Mesothelial cell of epicardium (in vitro differentiated cells): Measurements from ENCODE around the gene ADGRG3. TPM values are rescaled to one million over a fixed set of nuclear protein-coding genes. Genes with fewer than 3 reads are reported as not detected.
"Not testable (repeated sequence)": the region's sequence is repeated elsewhere in the genome, so short reads cannot be mapped to it uniquely, and the experiment has no call there.

Experiments used
- DNase-seq, 2 experiments: peaks; one replicate each; pipeline ENCODE4 v3.0.0; 2021; ENCODE audit warnings: low spot score in 2 of 2; ENCODE audit not compliant: unreplicated experiment in 2 of 2
- H3K27ac Mint-ChIP-seq: 2 replicates; pipeline ENCODE4 v1.8.0; 2021; ENCODE audit warnings: mixed read lengths
- H3K27me3 Mint-ChIP-seq: 2 replicates; pipeline ENCODE4 v1.8.0; 2021; ENCODE audit warnings: low read depth, mixed read lengths
- H3K36me3 Mint-ChIP-seq: 2 replicates; pipeline ENCODE4 v1.8.0; 2021; ENCODE audit warnings: mixed read lengths
- H3K4me1 Mint-ChIP-seq: 2 replicates; pipeline ENCODE4 v1.8.0; 2021; ENCODE audit warnings: mixed read lengths
- H3K4me3 Mint-ChIP-seq: 2 replicates; pipeline ENCODE4 v1.8.0; 2021; ENCODE audit warnings: mild to moderate bottlenecking, moderate library complexity, mixed read lengths
- H3K9me3 Mint-ChIP-seq: 2 replicates; pipeline ENCODE4 v1.8.0; 2021; ENCODE audit warnings: mixed read lengths
- total RNA-seq: library from RNA; stranded (reverse); gene quantifications from 3 replicates; pipeline ENCODE4 v1.2.1, GENCODE V29; 2021
- TF ChIP-seq, protein P1 (sequence below): fragments of 200-600 bp; sonication (generic); IDR thresholded peaks from one replicate; pipeline ENCODE4 v1.5.0; 2021; ENCODE audit warnings: antibody characterized with exemption; ENCODE audit not compliant: unreplicated experiment

Gene ADGRG3
- total RNA-seq, 1 donor from 2014 or later = not detected

DNA sequence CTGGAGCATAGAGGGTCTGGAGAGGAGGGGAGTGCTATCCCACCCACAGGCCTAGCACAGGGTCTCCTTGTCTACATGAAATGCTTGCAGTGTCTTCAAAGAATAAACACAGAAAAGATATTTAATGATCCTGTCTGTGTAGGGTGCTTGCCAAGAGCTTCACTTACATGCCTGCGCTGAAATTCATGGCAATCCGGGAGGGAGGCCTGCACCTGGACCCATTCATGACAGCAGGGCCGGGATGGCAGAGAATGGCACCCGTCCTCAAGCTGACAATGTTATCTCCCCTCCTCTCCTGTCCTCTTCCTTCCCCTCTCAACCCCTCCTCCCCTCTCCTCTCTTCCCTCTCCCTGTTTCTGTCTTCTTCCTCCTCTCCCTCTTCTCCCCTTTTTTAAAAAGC, 2.1 kb downstream of the ADGRG3 start:
- peak overlapping the region; percentile 4 for H3K27ac Mint-ChIP-seq
- TF ChIP-seq, protein P1, sequence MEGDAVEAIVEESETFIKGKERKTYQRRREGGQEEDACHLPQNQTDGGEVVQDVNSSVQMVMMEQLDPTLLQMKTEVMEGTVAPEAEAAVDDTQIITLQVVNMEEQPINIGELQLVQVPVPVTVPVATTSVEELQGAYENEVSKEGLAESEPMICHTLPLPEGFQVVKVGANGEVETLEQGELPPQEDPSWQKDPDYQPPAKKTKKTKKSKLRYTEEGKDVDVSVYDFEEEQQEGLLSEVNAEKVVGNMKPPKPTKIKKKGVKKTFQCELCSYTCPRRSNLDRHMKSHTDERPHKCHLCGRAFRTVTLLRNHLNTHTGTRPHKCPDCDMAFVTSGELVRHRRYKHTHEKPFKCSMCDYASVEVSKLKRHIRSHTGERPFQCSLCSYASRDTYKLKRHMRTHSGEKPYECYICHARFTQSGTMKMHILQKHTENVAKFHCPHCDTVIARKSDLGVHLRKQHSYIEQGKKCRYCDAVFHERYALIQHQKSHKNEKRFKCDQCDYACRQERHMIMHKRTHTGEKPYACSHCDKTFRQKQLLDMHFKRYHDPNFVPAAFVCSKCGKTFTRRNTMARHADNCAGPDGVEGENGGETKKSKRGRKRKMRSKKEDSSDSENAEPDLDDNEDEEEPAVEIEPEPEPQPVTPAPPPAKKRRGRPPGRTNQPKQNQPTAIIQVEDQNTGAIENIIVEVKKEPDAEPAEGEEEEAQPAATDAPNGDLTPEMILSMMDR = no peak
- no peak for DNase-seq
- no peaks in the 10 kb centered on the region for H3K36me3 Mint-ChIP-seq
- peaks cover 4% of the 10 kb centered on the region for H3K4me1 Mint-ChIP-seq
- no peaks in the 10 kb centered on the region for H3K27me3 Mint-ChIP-seq
- no peaks in the 10 kb centered on the region for H3K9me3 Mint-ChIP-seq
- no peak overlapping the region for H3K4me3 Mint-ChIP-seq

DNA sequence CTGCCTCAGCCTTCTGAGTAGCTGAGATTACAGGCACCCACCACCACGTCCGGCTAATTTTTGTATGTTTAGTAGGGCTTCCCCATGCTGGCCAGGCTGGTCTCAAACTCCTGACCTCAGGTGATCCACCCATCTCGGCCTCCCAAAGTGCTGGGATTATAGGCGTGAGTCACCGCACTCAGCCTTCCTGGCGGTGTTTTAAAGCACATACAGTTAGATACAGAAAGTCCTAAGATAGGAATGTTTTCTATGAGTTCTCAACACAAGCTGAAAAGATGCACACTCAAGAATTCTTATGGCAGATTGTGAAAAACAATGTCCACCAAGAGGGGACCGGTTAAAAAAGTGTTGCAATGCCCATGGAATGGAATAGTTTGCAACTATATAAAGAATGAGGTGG, 3.3 kb downstream of the ADGRG3 start:
- H3K9me3 Mint-ChIP-seq, H3K27me3 Mint-ChIP-seq, H3K4me3 Mint-ChIP-seq, DNase-seq, H3K36me3 Mint-ChIP-seq, H3K4me1 Mint-ChIP-seq, H3K27ac Mint-ChIP-seq: not testable (repeated sequence)

GRCh38 chr16:57672416-57672815, 4.3 kb downstream of the ADGRG3 start:
- H3K4me1 Mint-ChIP-seq = peaks cover 14% of the 10 kb centered on the region
- no peak overlapping the region for H3K27ac Mint-ChIP-seq
- no peak for DNase-seq
- H3K27me3 Mint-ChIP-seq = no peaks in the 10 kb centered on the region
- no peak overlapping the region for H3K4me3 Mint-ChIP-seq
- TF ChIP-seq, protein P1 = no peak
- no peaks in the 10 kb centered on the region for H3K9me3 Mint-ChIP-seq
- H3K36me3 Mint-ChIP-seq = no peaks in the 10 kb centered on the region

- no peak for DNase-seq
- Mint-ChIP-seq H3K27me3 (no peaks in the 10 kb centered on the region), H3K4me3 (no peak overlapping the region), H3K36me3 (no peaks in the 10 kb centered on the region), H3K27ac (no peak overlapping the region), H3K4me1 (peaks cover 16% of the 10 kb centered on the region), H3K9me3 (no peaks in the 10 kb centered on the region)
- TF ChIP-seq, protein P1 = no peak
These were observed 4.7 kb downstream of the ADGRG3 start for GRCh38 chr16:57672824-57673223.

DNA sequence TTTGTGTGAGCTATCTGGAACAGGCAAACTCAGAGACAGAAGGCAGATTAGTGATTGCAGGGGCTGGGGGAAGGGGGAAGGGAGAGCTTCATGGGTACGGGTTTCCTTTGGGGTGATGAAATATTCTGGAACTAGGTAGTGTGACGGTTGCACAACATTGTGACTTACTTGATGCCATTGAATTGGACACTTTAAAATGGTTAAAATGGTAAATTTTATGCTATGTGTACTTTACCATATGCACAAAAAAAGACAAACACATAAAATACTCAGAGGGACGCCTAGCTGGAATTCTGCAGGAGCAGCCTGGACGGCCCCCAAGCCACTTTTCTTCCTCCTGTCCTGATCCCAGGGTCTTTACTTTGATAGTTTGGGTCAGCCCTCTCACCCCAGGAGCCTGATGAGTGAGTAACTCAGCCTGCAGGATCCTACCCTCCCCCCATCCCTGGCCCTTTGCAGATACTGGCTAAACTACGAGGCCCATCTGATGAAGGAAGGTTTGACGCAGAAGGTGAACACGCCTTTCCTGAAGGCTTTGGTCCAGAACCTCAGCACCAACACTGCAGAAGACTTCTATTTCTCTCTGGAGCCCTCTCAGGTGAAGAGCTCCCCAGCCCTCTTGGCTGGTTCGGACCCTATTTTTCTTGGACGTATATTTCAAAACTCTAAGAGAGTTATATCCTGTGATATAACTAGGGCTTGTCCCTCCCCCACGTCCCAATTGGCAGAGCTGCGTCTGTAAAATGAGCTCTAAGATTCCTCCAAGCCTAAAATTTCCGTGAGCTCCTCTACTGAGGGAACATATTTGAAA, 7.8 kb downstream of the ADGRG3 start:
- H3K36me3 Mint-ChIP-seq = no peaks in the 10 kb centered on the region
- no peak for DNase-seq
- H3K27me3 Mint-ChIP-seq = no peaks in the 10 kb centered on the region
- TF ChIP-seq, protein P1 = no peak
- H3K27ac Mint-ChIP-seq = peak overlapping the region; percentile 5
- no peak overlapping the region for H3K4me3 Mint-ChIP-seq
- peaks cover 18% of the 10 kb centered on the region for H3K4me1 Mint-ChIP-seq
- H3K9me3 Mint-ChIP-seq = no peaks in the 10 kb centered on the region

DNA sequence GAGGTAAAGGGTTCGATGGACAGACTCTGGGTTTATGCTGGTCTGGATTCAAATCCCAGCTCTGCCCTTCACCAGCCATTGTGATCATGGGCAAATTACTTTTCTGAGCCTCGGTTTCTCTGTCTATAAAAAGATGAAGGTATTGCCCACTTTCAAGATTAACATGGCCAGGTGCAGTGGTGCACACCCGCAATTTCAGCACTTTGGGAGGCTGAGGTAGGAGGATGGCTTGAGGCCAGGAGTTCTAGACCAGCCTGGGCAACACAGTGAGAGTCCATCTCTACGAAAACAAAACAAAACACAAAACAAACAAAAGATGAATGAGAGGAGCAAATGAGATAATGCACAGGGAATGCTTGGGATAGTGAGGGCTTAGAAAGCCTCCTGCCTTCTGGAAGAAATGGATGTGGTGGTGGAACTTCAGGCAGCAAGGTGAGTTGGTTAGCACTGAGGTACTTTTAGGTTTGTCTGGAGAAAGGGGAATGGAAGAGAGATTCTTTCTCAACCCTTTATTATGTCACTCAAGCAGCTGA, 8.5 kb downstream of the ADGRG3 start:
- Mint-ChIP-seq H3K9me3 (no peaks in the 10 kb centered on the region), H3K4me1 (peaks cover 22% of the 10 kb centered on the region), H3K27ac (peak overlapping the region; percentile 5), H3K36me3 (no peaks in the 10 kb centered on the region), H3K4me3 (no peak overlapping the region), H3K27me3 (no peaks in the 10 kb centered on the region)
- DNase-seq = no peak
- TF ChIP-seq, protein P1 = no peak
